Measurements from ENCODE around the gene FRY.

Gene FRY

GRCh38 chr13:32060401-32060878, 28.9 kb downstream of the FRY start:
- in situ Hi-C loops (cut with HindIII; ENCODE audit: low pct_ligation_motif_present, low pct_unique_long_range_greater_than_20kb, low sequenced_read_pairs), result no loop called here
- DNase-seq, result no peak

GRCh38 chr13:32063619-32064233, 32.2 kb downstream of the FRY start:
- no peak for DNase-seq
- in situ Hi-C loops (cut with HindIII; ENCODE audit: low pct_ligation_motif_present, low pct_unique_long_range_greater_than_20kb, low sequenced_read_pairs), result no loop called here

- no peak for DNase-seq
- in situ Hi-C loops (cut with HindIII; ENCODE audit: low pct_ligation_motif_present, low pct_unique_long_range_greater_than_20kb, low sequenced_read_pairs), result no loop called here
Observed at GRCh38 chr13:32067149-32067961, 35.8 kb downstream of the FRY start.

- in situ Hi-C loops (cut with HindIII; ENCODE audit: low pct_ligation_motif_present, low pct_unique_long_range_greater_than_20kb, low sequenced_read_pairs), result no loop called here
- no peak for DNase-seq
Observed at GRCh38 chr13:32068255-32068654, 36.7 kb downstream of the FRY start.

GRCh38 chr13:32073180-32073864, 41.7 kb downstream of the FRY start:
- no peak for DNase-seq
- in situ Hi-C loops (cut with HindIII; ENCODE audit: low pct_ligation_motif_present, low pct_unique_long_range_greater_than_20kb, low sequenced_read_pairs), result no loop called here

GRCh38 chr13:32075170-32075851, 43.7 kb downstream of the FRY start:
- DNase-seq, result no peak
- in situ Hi-C loops (cut with HindIII; ENCODE audit: low pct_ligation_motif_present, low pct_unique_long_range_greater_than_20kb, low sequenced_read_pairs), result no loop called here

GRCh38 chr13:32079587-32079986, 48.0 kb downstream of the FRY start:
- in situ Hi-C loops (cut with HindIII; ENCODE audit: low pct_ligation_motif_present, low pct_unique_long_range_greater_than_20kb, low sequenced_read_pairs), result no loop called here
- DNase-seq, result no peak

GRCh38 chr13:32080328-32080744, 48.8 kb downstream of the FRY start:
- in situ Hi-C loops (cut with HindIII; ENCODE audit: low pct_ligation_motif_present, low pct_unique_long_range_greater_than_20kb, low sequenced_read_pairs), result no loop called here
- DNase-seq, result no peak

- in situ Hi-C loops (cut with HindIII; ENCODE audit: low pct_ligation_motif_present, low pct_unique_long_range_greater_than_20kb, low sequenced_read_pairs), result no loop called here
Observed at GRCh38 chr13:32081591-32081990, 50.0 kb downstream of the FRY start.

GRCh38 chr13:32086366-32086765, 54.8 kb downstream of the FRY start:
- DNase-seq, result no peak
- in situ Hi-C loops (cut with HindIII; ENCODE audit: low pct_ligation_motif_present, low pct_unique_long_range_greater_than_20kb, low sequenced_read_pairs), result no loop called here

More at GRCh38 chr13:32081591-32081990, 50.0 kb downstream of the FRY start:
- DNase-seq, result no peak

- in situ Hi-C loops (cut with HindIII; ENCODE audit: low pct_ligation_motif_present, low pct_unique_long_range_greater_than_20kb, low sequenced_read_pairs), result no loop called here
- no peak for DNase-seq
Observed at GRCh38 chr13:32086791-32087441, 55.3 kb downstream of the FRY start.

GRCh38 chr13:32087955-32088747, 56.6 kb downstream of the FRY start:
- in situ Hi-C loops (cut with HindIII; ENCODE audit: low pct_ligation_motif_present, low pct_unique_long_range_greater_than_20kb, low sequenced_read_pairs), result no loop called here
- DNase-seq, result no peak

GRCh38 chr13:32092496-32092895, 60.9 kb downstream of the FRY start:
- no peak for DNase-seq
- in situ Hi-C loops (cut with HindIII; ENCODE audit: low pct_ligation_motif_present, low pct_unique_long_range_greater_than_20kb, low sequenced_read_pairs), result no loop called here

- in situ Hi-C loops (cut with HindIII; ENCODE audit: low pct_ligation_motif_present, low pct_unique_long_range_greater_than_20kb, low sequenced_read_pairs), result no loop called here
- DNase-seq, result no peak
Observed at GRCh38 chr13:32093006-32093405, 61.4 kb downstream of the FRY start.

GRCh38 chr13:32098272-32098671, 66.7 kb downstream of the FRY start:
- in situ Hi-C loops (cut with HindIII; ENCODE audit: low pct_ligation_motif_present, low pct_unique_long_range_greater_than_20kb, low sequenced_read_pairs), result no loop called here

GRCh38 chr13:32105653-32106313, 74.2 kb downstream of the FRY start:
- no peak for DNase-seq
- in situ Hi-C loops (cut with HindIII; ENCODE audit: low pct_ligation_motif_present, low pct_unique_long_range_greater_than_20kb, low sequenced_read_pairs), result no loop called here

More at GRCh38 chr13:32098272-32098671, 66.7 kb downstream of the FRY start:
- no peak for DNase-seq

- in situ Hi-C loops (cut with HindIII; ENCODE audit: low pct_ligation_motif_present, low pct_unique_long_range_greater_than_20kb, low sequenced_read_pairs), result no loop called here
Observed at GRCh38 chr13:32107474-32107873, 75.9 kb downstream of the FRY start.

More at GRCh38 chr13:32107474-32107873, 75.9 kb downstream of the FRY start:
- DNase-seq, result no peak

Data from ACHN (cell line).